Natural killer cell (primary cell): ENCODE measurements around the gene GLP2R. TPM values are rescaled to one million over a fixed set of nuclear protein-coding genes. Genes with fewer than 3 reads are reported as not detected.

Source experiments
- ATAC-seq, 3 donors: fragments of 150-1000 bp in 2 of 3; fragments of 200-7000 bp in 1 of 3; cut with Tn5 transposase; 1 replicate in 1 of 3; 2 replicates in 2 of 3; pipeline ENCODE4 v1.10.0; 2021; ENCODE audit warnings: mild to moderate bottlenecking in 2 of 3, moderate library complexity in 2 of 3
- DNase-seq, 2 donors: peaks; one replicate each; pipeline versions ENCODE4 v3.0.0 to v3.0.0-alpha.2; 2013 to 2021; ENCODE audit warnings: mixed read lengths in 1 of 2
- H3K27ac ChIP-seq: one replicate; pipeline ENCODE4 v1.5.1; 2013; ENCODE audit warnings: mild to moderate bottlenecking, low read length
- H3K27me3 ChIP-seq: one replicate; pipeline ENCODE4 v1.6.1; 2013; ENCODE audit warnings: low read length; ENCODE audit not compliant: control insufficient read depth, insufficient read depth
- H3K36me3 ChIP-seq: one replicate; pipeline ENCODE4 v1.6.1; 2013; ENCODE audit warnings: low read length; ENCODE audit not compliant: control insufficient read depth, insufficient read depth
- H3K4me1 ChIP-seq: one replicate; pipeline ENCODE4 v1.6.1; 2013; ENCODE audit warnings: low read length; ENCODE audit not compliant: control insufficient read depth, insufficient read depth
- H3K4me3 ChIP-seq: one replicate; pipeline ENCODE4 v1.5.1; 2013; ENCODE audit warnings: low read length
- H3K9me3 ChIP-seq: one replicate; pipeline ENCODE4 v1.6.1; 2013; ENCODE audit warnings: low read length; ENCODE audit not compliant: control insufficient read depth, insufficient read depth
- H3K27ac Mint-ChIP-seq, 2 donors: one replicate each; pipeline ENCODE4 v1.8.0; 2022; ENCODE audit warnings: mild to moderate bottlenecking in 2 of 2, mixed read lengths in 2 of 2, moderate library complexity in 1 of 2
- H3K27me3 Mint-ChIP-seq, 2 donors: one replicate each; pipeline ENCODE4 v1.8.0; 2022; ENCODE audit warnings: low read depth in 2 of 2, mixed read lengths in 2 of 2
- H3K36me3 Mint-ChIP-seq: one replicate; pipeline ENCODE4 v1.8.0; 2022; ENCODE audit warnings: mixed read lengths
- H3K4me1 Mint-ChIP-seq, 2 donors: one replicate each; pipeline ENCODE4 v1.8.0; 2022; ENCODE audit warnings: mixed read lengths in 2 of 2
- H3K4me3 Mint-ChIP-seq: one replicate; pipeline ENCODE4 v1.8.0; 2022; ENCODE audit warnings: mild to moderate bottlenecking, moderate library complexity, mixed read lengths
- H3K9me3 Mint-ChIP-seq, 2 donors: one replicate each; pipeline ENCODE4 v1.8.0; 2022; ENCODE audit warnings: mixed read lengths in 2 of 2
- CTCF ChIP-seq: fragments of 200-600 bp; IDR thresholded peaks from one replicate; pipeline ENCODE4 v1.8.0; 2022; ENCODE audit warnings: antibody characterized with exemption
- WGBS: methylation state at CpG from one replicate; pipeline ENCODE4 v1.1.7; 2013; ENCODE audit warnings: missing lambda C conversion rate; ENCODE audit not compliant: insufficient coverage; 5-methylcytosine and 5-hydroxymethylcytosine counted together
- intact Hi-C: fragments of 100-400 bp; cut with micrococcal nuclease; formaldehyde crosslinking; loops from one replicate; pipeline ENCODE4 v1.14.2; 2022
- total RNA-seq, 4 donors: library from RNA; stranded (reverse); fragments of 120-200 nt in 1 of 4; gene quantifications; one replicate each; pipeline versions ENCODE4 v1.2.3 to v1.2.4, GENCODE V29; 2013 to 2022

The GLP2R gene
- total RNA-seq, 3 donors from 2014 or later (not counting 1 experiment from before 2014, with no cell fraction given) = not detected

DNA sequence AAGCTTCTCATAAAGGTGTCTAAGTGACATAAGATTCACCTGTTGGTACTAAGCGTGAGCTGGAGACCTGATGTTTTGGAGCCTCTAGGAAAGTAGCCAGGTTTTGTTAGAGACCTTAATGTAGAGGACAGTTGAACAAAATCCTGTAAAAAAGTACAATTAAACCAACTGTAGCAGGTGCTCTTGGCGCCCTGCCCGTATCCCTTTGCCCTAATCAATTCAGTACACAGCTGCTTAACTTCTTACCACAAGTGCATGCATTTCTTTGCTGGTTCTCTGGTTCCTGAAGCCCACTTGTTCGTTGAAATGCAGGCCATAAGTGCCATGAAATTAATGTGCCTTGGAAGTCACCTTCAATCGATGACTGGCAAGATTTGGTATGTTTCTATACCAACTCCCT lies 24.4 kb downstream of the GLP2R start:
- DNase-seq (no peak), ATAC-seq (no peak)
- Mint-ChIP-seq H3K36me3 (no peaks in the 10 kb centered on the region), H3K4me3 (no peak overlapping the region), H3K27me3 (peaks cover 7% of the 10 kb centered on the region in 2 donors), H3K4me1 (no peaks in the 10 kb centered on the region), H3K27ac (no peak overlapping the region), H3K9me3 (no peaks in the 10 kb centered on the region)
- Histone ChIP-seq H3K9me3 (no peaks in the 10 kb centered on the region), H3K4me1 (no peaks in the 10 kb centered on the region), H3K27me3 (no peaks in the 10 kb centered on the region), H3K36me3 (no peaks in the 10 kb centered on the region), H3K4me3 (no peak overlapping the region), H3K27ac (no peak overlapping the region)
- intact Hi-C loops = no loop called here
- TF ChIP-seq CTCF = no peak
- 83% methylated on average over 5 of the region's 5 CpGs for WGBS

DNA sequence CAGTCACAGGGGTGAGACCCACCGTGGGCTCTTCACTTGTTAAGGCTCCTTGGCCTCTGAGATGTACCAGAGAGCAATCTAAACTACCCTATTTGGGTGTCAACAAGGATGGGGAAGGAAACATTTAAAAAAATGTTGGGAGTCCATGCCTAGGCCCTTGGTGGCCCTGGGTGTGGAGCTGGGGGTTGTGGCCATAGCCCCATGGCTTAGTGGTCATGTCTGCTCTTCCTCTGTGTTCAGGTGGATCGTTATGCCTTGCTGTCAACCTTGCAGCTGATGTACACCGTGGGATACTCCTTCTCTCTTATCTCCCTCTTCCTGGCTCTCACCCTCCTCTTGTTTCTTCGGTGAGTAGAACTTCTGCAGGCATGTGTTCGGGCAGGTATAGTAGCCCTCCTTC lies 28.5 kb downstream of the GLP2R start:
- H3K36me3 Mint-ChIP-seq = no peaks in the 10 kb centered on the region
- TF ChIP-seq CTCF = no peak
- Histone ChIP-seq H3K4me1 (no peaks in the 10 kb centered on the region), H3K4me3 (no peak overlapping the region), H3K36me3 (no peaks in the 10 kb centered on the region), H3K27me3 (no peaks in the 10 kb centered on the region), H3K27ac (no peak overlapping the region), H3K9me3 (no peaks in the 10 kb centered on the region)
- no peak overlapping the region for H3K4me3 Mint-ChIP-seq
- no peak overlapping the region for H3K27ac Mint-ChIP-seq
- no peaks in the 10 kb centered on the region for H3K9me3 Mint-ChIP-seq
- H3K4me1 Mint-ChIP-seq = no peaks in the 10 kb centered on the region
- DNase-seq = no peak
- no peak for ATAC-seq
- intact Hi-C loops = no loop called here
- peaks cover 7% of the 10 kb centered on the region in 2 donors for H3K27me3 Mint-ChIP-seq
- WGBS = 84% methylated on average over 5 of the region's 5 CpGs

DNA sequence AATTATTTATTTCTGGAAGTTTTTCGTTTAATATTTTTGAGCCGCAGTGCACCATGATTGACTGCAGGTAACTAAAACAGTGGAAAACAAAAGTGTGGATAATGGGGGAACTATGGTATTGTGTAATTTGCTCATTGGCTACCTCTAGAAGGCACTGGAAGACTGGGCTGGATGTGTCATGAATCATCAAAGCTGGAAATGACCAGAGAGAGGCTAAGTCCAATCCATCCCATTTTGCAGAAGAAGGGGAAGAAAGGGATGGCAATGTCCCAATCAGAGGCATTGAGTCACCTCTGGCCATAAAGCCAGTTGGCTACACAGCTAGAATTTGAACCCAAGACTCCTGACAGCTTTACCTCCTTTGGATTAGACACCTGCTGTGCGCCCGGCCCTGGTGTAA lies 29.3 kb downstream of the GLP2R start:
- Histone ChIP-seq H3K27ac (no peak overlapping the region), H3K4me3 (no peak overlapping the region), H3K27me3 (no peaks in the 10 kb centered on the region), H3K4me1 (no peaks in the 10 kb centered on the region), H3K9me3 (peaks cover 3% of the 10 kb centered on the region), H3K36me3 (no peaks in the 10 kb centered on the region)
- peaks cover 7% of the 10 kb centered on the region in 2 donors for H3K27me3 Mint-ChIP-seq
- WGBS = 61% methylated on average over 4 of the region's 4 CpGs
- ATAC-seq (no peak), DNase-seq (no peak)
- no peak overlapping the region for H3K27ac Mint-ChIP-seq
- H3K4me1 Mint-ChIP-seq = no peaks in the 10 kb centered on the region
- H3K9me3 Mint-ChIP-seq = no peaks in the 10 kb centered on the region
- no peaks in the 10 kb centered on the region for H3K36me3 Mint-ChIP-seq
- TF ChIP-seq CTCF = no peak
- no peak overlapping the region for H3K4me3 Mint-ChIP-seq
- intact Hi-C loops = no loop called here

DNA sequence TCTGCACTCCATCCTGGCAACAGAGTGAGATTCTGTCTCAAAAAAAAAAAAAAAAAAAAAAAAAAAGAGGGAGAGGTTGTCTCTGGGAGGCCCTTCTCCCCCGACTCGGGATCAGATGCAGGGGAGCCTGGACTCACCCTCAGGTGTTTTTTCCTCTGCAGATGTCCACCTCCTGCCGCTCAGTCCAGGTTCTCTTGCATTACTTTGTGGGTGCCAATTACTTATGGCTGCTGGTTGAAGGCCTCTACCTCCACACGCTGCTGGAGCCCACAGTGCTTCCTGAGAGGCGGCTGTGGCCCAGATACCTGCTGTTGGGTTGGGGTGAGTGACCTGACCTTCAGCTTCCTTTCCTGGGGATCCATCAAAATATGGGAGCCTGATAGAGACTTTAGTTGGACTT lies 34.1 kb downstream of the GLP2R start:
- Mint-ChIP-seq H3K27ac (no peak overlapping the region), H3K9me3 (no peaks in the 10 kb centered on the region), H3K27me3 (peaks cover 2 to 23% of the 10 kb centered on the region in 2 donors), H3K36me3 (no peaks in the 10 kb centered on the region), H3K4me3 (no peak overlapping the region), H3K4me1 (no peaks in the 10 kb centered on the region)
- H3K4me3 ChIP-seq = no peak overlapping the region
- intact Hi-C loops = no loop called here
- no peaks in the 10 kb centered on the region for H3K27me3 ChIP-seq
- H3K4me1 ChIP-seq = no peaks in the 10 kb centered on the region
- no peak for TF ChIP-seq CTCF
- ATAC-seq = no peak
- WGBS = 90% methylated on average over 5 of the region's 5 CpGs
- H3K9me3 ChIP-seq = peaks cover 3% of the 10 kb centered on the region
- no peak for DNase-seq
- no peaks in the 10 kb centered on the region for H3K36me3 ChIP-seq
- no peak overlapping the region for H3K27ac ChIP-seq
